ENCODE data around the gene TP53TG5.

GRCh38 chr20:45420125-45420524, 42.0 kb upstream of the TP53TG5 start:
- TF ChIP-seq, protein P1, sequence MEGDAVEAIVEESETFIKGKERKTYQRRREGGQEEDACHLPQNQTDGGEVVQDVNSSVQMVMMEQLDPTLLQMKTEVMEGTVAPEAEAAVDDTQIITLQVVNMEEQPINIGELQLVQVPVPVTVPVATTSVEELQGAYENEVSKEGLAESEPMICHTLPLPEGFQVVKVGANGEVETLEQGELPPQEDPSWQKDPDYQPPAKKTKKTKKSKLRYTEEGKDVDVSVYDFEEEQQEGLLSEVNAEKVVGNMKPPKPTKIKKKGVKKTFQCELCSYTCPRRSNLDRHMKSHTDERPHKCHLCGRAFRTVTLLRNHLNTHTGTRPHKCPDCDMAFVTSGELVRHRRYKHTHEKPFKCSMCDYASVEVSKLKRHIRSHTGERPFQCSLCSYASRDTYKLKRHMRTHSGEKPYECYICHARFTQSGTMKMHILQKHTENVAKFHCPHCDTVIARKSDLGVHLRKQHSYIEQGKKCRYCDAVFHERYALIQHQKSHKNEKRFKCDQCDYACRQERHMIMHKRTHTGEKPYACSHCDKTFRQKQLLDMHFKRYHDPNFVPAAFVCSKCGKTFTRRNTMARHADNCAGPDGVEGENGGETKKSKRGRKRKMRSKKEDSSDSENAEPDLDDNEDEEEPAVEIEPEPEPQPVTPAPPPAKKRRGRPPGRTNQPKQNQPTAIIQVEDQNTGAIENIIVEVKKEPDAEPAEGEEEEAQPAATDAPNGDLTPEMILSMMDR (IDR thresholded peaks at IDR 0.05), result no peak
- TF ChIP-seq POLR2A (IDR thresholded peaks at IDR 0.05; ENCODE audit: low read depth) (no peak), POLR2AphosphoS5 (IDR thresholded peaks at IDR 0.05) (no peak), EP300 (IDR thresholded peaks at IDR 0.05) (no peak)
